ENCODE measurements around the gene EHD3.
A peak's percentile ranks its signal among the peaks of the same experiment; 100 is the strongest.
"Not testable (repeated sequence)": the region's sequence is repeated elsewhere in the genome, so short reads cannot be mapped to it uniquely, and the experiment has no call there.

The EHD3 gene

DNA sequence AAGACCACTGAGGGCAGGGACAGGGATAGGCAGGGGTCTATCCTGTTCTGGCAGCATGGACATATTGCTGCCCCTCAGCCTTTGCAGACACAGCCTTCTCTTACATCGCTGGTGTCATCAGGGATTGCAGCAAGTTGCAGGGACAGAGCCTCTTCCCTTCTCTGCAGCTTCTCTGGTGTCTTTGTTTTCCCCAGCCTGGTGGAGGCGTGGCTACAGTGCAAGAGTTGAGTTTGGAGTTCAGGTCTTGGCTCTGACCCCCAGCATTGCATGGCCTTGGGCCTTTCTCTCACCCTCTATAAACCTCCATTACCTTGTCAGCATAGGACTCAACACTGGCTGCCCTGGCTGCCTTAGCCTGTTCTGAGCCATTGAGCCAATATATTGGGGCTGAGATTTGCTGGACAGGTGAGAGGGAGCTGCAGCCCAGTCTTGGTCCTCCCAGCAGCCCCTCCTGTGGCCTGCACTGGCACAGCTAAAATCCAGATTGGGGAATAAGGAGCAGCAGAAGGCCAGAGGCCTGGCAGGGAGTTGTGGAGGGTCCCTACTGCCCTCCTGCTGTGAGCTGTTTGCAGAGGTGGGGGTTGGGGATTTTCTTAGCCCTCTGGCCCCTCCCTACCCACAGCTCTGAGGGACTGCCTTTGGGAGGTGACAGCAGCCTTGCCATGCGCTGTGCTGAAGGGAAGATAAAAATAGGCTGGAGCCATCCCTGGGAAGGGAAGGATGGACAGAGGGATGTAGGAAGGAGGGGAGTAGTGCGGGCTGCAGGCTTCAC lies 22.8 kb downstream of the EHD3 start:
- no peak for DNase-seq

DNA sequence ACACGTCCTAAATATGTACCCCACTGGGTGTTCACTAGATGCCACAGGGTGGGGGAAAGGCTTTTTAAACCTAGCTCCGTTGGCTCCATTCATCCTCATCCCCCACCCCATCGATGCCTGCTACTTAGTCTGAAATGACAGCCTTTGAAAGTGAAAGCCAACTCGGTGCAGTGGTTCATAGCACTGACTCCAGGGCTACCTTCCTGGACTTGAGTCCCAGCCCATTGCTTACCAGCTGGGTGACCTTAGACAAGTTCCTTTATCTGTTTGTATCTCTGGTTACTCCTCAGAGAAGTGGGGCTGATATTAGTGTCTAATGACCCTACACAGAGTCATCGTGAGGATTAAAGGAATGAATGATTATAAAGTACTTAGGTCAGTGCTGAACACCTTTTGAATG lies 24.4 kb downstream of the EHD3 start:
- no peak for DNase-seq

GRCh38 chr2:31259075-31259474 lies 25.1 kb downstream of the EHD3 start:
- no peak for DNase-seq

DNA sequence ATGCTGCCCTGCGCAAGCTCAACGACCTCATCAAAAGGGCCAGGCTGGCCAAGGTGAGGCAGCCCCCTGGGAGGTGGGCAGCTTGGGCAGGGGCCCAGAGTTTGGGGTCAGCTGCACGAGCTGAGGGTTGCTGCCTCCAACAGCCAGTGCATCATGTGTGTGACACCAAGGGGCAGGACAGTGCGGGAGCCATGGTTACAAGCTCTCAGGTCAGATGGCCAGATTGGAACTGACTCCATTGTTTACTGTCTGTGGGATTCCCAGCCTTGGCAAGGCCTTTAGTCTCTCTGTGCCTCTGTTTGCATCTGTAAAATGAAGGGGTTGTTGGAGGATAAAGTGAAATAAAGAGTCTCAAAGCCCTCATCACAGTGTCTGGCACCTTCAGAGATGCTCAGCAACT lies 26.9 kb downstream of the EHD3 start:
- DNase-seq, result no peak

GRCh38 chr2:31263636-31264190 lies 29.8 kb downstream of the EHD3 start:
- no peak for DNase-seq

- DNase-seq, result no peak
Measured at GRCh38 chr2:31265234-31265633, 31.3 kb downstream of the EHD3 start.

- no peak for DNase-seq
Measured at GRCh38 chr2:31266804-31267203, 32.9 kb downstream of the EHD3 start.

- no peak for DNase-seq
Measured at GRCh38 chr2:31267437-31268120, 33.6 kb downstream of the EHD3 start.

GRCh38 chr2:31268344-31268743 lies 34.4 kb downstream of the EHD3 start:
- DNase-seq, result no peak

- no peak for DNase-seq
Measured at GRCh38 chr2:31269087-31269486, 35.1 kb downstream of the EHD3 start.

DNA sequence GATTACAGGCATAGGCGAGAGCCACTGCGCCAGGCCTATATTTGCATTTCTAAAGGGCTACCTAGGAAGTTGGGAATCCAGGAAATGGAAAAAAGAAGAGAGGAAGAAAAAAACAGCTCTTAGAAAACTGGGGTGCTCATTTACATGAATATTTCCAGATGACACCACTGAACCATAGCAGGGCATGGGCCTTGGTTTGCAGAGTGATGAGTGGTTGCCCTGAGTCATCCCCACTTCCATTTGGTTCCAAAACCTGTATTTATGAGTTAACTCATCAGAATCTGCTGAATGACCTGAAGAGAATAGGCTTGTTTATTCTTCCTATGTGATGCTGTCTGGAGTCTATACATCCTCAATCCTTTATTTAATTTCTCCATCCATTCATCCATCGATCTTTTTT lies 36.2 kb downstream of the EHD3 start:
- no peak for DNase-seq

DNA sequence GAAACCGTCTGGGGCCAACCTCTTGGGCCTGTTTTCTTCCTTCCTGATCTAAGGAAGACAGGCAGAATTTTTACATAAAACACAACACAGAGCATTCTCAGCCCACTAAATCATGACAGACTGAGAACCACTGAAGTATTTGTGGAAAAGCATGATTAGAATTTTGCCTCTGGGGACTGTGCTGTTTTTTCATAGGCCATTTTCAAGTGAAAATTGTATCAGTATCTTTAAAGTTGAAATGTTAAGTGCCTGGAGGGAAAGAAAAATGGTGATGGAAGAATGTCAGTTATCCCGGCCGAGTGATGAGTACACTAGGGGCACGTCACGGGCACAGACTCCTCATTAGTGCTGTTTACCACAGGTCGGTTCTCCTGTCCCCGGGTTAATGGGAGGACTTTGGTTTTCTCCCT lies 36.9 kb downstream of the EHD3 start:
- DNase-seq, result no peak

DNA sequence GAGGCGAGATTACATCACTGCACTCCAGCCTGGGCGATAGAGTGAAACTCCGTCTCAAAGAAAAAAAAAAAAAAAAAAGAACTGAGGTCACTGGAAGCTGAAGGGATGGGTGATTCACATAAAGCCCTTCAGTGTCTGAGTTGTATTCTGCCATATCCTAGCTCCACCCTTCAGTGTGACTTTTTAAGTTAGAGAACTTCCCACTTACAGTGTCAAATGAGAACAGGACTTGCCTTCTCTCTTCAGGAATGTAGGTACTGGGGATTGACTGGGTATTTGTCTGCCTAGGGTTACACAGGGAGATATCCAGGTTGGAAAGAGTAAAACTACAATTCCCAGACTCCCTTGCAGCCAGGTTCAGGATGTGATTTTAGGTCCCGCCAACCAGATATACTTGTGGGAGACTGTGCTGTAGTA lies 37.9 kb downstream of the EHD3 start:
- peak; percentile 21 to 55 (median 33) for DNase-seq

- no peak for DNase-seq
Measured at GRCh38 chr2:31274401-31275075, 40.6 kb downstream of the EHD3 start.

DNA sequence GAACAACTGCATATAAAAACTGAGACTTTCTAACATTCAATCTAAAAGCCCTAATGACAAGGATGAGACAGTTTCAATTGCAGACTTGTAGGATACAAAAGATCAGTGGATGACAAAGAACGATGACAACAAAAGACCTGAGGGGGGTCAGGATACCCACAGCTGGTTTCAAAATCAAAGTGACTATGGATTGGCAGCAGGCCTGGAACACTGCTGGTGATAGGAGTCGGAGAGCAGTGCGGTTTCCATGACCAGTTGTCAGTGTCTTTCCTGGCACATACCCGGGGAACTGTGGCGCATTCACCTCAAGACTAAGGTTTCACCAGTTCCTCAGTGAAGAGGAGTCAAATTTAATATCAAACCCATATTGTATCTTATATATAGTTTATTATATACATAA lies 42.0 kb downstream of the EHD3 start:
- DNase-seq, result no peak

DNA sequence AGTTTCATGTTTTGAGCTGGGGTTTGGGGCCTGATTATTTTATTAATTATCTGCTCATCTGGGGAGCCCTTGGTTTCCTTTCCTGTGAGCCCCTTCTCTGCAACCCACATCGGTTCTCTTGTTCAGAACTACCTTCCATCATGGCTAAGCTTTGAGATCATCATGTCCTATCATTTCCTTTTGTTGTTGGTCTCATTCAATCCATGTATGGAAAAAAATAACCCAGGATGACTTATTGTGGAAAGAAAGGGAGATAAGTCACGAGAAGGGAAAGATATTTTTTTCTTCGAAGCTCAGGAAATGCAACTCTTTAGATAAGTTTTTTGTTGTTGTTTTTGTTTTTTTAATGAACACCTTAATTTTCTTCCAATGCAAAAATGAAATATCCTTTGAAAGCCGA lies 43.7 kb downstream of the EHD3 start:
- DNase-seq, result no peak

GRCh38 chr2:31282634-31283033 lies 48.7 kb downstream of the EHD3 start:
- DNase-seq, result no peak

DNA sequence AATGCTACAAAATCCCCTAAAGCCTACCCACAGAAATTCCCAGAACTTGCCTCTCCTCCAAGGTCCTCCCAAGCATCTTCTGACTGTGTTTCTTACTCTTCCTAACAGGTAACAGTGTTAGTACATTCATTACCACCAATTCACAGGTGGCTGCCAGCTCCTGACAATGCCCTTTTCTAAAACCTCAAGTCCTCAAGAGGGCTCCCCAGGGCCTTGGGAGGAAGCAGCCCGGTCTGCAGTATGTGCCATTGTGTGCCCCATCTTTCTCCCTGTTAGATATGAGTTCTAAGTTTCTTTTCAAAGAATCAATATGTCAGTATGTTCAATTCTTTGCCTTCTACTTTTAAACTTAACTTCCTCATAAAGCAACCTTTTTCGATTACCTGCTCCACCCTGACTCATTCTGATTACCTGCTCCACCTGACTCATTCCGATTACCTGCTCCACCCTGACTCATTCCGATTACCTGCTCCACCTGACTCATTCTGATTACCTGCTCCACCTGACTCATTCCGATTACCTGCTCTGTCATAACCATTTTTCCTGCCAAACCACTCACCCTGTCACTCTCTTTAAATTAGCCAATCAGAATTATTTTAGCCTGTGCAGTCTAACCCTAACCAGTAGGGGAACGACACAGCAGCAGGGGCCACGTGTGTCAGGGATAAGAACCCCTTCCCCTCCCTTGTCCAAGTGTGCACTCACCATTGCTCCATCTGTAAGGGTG lies 49.4 kb downstream of the EHD3 start:
- not testable (repeated sequence) for DNase-seq

DNA sequence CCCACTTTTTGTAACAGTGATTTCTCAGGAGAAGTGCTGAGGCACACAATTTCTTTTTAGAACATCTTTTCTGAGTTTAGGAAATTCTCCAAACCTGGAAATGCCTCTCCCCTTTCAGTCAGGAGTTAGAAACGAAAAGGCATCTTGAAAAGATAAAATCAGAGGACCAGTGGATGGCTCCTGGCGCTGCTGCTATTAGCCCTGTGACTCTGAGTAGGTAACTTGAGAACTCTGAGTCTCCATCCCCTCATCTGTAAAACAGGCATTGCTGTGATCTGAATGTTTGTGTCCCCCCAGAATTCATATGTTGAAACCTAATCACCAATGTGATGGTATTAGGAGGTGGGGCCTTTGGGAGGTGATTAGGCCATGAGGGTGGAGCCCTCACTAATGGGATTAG lies 50.2 kb downstream of the EHD3 start:
- no peak for DNase-seq

DNA sequence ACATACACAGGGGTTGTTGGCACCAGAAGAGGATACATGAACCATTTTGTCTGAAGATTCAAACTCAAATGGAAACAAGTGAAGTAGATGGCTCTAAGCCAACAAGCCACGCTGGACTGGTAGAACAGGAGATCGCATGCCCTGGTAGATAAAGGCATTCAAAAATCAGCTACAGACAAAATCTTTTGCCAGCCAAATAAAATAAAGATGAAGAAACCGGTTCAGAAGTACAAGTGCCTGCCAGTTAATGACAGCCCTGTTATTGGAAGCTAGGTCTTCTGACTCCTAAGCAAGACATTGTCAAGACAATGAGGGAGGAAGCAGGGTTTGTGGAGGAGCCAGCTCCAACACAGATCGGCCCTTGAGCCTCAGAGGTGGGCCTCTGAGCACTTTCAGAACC lies 52.3 kb downstream of the EHD3 start:
- no peak for DNase-seq

- DNase-seq, result no peak
Measured at GRCh38 chr2:31286961-31287550, 53.1 kb downstream of the EHD3 start.

DNA sequence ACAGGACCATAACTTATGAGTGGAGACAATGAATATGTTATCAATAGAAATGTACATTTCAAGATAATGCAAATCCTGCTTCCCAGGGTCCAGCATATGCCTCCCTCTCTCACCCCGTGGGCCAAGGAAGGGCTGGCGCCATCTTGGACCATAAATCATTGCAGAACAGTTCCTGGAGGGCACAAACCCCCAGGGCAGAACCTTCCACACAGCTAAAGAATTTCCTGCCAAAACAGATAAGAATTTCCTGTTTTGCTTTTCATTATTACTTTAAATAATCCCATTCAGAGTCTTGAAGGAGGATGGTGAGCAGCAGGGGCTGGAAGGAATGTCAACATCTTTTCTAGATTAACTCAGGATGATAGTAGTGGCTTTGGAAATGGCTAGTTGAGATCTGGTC lies 53.7 kb downstream of the EHD3 start:
- no peak for DNase-seq

- DNase-seq, result peak; percentile 41 to 57 (median 54)
Measured at GRCh38 chr2:31294196-31294595, 60.2 kb downstream of the EHD3 start.

Measured in suppressor macrophage treated with lipopolysaccharide for 1 hour (primary cell).